GM21786 (cell line): ENCODE results near the gene GNAI3.

ENCODE experiments used
- ATAC-seq: cut with Tn5 transposase; IDR thresholded peaks from one replicate; pipeline ENCODE4 v1.9.1; 2021; ENCODE audit not compliant: unreplicated experiment

Gene GNAI3

DNA sequence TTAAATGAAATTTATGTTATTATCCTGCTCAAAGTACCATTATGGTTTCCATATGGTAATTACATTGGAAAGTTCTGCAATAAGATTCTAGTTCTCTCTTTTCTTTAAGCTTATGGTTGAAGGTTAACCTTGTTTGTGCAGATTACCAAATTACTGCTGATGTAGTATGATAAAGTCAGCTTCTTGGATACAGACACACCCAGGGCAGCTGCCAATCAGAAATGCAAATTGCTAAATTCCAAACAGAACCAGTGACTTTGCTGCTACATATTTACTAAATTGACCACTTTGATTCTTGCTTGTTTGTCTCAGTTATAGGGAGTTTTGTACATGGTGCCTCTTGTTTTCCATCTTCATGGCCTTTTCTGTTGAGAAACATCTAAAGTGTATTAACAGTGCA is 44.5 kb downstream of the GNAI3 start:
- no peak for ATAC-seq

DNA sequence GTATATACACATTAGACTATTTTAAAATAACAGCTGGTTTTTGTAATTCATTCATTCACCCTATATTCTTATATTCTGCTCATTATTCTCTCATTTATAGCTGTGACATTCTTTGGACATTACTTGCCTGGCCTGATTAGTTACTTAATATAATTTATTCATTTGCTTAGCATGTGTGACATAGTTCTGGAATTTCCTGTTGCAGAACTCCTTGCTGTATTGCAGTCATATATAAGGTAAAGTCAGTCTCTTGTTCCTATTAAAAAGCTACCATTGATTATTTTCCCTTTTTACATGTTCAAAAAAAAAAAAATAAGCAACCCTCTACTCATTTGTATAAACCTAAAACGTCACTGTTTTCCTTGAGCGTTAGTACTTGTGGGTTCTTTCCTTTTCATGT is 47.1 kb downstream of the GNAI3 start:
- ATAC-seq = no peak

DNA sequence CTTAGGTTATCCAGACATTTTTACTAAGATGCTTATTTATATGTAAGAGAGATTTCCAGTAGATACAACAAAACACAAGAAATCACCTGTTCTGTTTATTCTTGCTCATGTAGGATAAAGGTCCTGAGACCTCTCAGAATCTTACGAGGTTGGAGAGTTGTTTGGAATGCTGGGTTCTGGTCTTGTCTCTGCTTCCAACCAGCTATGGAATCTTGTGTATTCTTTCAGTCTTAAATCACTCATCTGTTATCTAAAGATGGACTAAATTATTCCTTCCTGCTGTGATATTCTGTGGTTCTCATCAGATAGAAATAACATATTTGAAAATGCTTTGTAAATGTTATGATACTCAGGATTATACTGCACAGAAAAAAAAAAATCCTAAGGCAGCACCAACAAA is 49.7 kb downstream of the GNAI3 start:
- no peak for ATAC-seq

DNA sequence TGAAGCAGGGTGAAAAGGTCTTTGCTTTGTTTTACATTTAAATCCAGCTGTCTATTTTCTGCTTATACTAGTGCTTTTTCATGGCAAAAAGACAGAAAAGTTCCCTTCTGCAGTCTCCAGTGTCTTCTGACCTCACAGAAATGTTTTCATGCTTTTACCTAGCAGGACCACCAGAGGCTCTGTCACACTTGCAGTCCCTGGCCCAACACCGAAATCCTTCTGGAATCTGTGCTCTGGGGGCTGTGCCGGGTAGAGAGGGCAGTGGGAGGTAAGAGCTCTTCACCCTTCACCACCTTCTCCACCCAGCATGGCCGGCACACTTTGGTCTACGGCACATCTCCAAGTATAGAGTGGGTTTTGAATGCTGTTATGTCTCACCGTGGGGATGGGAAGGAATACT is 50.2 kb downstream of the GNAI3 start:
- no peak for ATAC-seq

GRCh38 chr1:109603229-109603628 is 54.8 kb downstream of the GNAI3 start:
- ATAC-seq = no peak

DNA sequence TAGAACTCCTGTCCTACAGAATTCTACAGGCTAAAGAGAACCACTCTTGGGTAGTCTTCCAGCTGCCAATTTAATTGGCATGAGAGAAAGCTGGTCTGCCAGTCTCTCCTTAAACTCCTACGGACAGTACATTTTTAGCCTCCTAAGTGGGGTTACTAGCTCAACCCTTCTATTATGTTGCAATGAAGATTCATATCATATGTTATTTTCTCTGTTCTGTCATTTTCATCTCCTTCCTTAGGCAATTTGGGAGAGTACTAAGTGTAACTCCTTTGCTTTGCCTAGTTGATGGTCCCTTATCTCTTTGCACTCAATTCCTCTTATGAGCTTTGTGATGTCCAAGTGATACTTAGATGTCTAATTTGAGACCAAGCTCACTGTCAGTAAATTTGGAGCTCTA is 57.0 kb downstream of the GNAI3 start:
- ATAC-seq = no peak

GRCh38 chr1:109609881-109610280 is 61.5 kb downstream of the GNAI3 start:
- ATAC-seq = no peak

DNA sequence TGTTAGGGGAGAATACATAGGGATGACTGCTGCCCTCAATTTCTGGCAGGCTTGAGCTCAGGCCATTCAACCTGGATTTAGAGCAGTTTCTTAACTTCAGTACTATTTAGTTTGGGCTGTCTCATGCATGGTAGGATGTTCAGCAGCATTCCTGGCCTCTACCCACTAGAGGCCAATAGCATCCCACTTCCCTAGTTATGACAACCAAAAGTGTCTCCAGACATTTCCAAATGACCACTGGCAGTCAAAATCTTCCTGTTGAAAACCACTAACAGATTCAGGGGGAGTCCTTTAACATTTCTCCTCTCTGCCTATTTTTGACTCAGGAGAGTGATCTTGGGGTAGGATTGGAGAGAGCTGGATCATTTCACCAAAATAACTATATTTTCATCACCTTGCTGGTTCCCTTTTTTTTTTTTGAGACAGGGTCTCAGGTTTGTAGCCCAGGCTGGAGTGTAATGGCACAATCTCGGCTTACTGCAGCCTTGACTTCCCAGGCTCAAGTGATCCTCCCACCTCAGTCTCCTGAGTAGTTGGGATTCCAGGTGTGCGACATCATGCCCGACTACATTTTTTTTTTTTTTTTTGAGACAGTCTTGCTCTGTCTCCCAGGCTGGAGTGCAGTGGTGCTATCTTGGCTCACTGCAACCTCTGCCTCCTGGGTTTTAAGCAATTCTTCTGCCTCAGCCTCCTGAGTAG is 62.3 kb downstream of the GNAI3 start:
- no peak for ATAC-seq

DNA sequence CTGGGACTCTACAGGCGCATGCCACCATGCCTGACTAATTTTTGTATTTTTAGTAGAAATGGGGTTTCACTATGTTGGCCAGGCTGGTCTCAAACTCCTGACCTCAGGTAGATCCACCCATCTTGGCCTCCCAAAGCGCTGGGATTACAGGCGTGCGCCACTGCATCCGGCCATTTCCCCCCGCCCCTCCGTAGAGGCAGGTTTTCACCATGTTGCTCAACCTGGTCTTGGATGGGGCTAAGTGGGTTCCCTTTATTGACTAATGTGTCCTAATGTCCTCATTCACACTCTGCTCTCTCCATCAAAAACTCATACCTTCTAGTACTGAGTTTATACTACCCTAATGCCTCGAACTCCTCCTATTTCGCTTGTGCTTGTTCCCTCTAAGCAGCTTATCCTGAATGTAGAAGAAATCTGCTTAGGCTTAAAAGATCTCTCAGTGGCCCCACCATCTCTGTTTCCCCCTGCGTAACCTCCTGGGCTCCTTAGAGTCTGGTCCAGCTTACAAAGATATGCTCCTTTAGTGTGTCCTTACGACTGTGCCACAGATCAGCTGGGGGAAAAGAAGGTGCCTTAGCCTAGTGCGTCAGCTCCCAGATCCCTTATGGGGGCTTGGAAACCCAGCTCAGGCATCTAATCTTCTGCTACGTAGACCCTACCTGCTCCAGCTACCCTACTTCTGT is 63.0 kb downstream of the GNAI3 start:
- no peak for ATAC-seq

- no peak for ATAC-seq
Observed at GRCh38 chr1:109613361-109614147, 65.1 kb downstream of the GNAI3 start.

DNA sequence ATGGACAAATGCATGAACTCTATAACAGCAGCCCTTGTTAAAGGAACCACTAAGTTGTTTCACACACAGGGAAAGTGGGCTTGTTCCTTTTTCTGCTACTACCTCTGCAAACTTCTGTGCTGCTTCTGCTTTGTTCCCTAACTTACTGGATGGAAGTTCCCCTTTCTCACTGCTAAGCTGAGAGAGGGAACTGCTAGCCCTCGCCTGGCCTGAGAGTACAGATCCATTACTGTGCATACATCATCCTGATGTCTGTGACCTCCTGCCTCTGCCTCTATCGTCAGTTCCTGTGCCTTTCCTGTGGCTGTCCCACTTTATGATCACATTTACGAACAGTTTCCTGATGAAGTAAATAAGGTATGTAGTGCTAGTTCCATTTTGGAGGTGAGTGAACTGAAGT is 67.5 kb downstream of the GNAI3 start:
- ATAC-seq = no peak

GRCh38 chr1:109616391-109616790 is 68.0 kb downstream of the GNAI3 start:
- ATAC-seq = no peak

DNA sequence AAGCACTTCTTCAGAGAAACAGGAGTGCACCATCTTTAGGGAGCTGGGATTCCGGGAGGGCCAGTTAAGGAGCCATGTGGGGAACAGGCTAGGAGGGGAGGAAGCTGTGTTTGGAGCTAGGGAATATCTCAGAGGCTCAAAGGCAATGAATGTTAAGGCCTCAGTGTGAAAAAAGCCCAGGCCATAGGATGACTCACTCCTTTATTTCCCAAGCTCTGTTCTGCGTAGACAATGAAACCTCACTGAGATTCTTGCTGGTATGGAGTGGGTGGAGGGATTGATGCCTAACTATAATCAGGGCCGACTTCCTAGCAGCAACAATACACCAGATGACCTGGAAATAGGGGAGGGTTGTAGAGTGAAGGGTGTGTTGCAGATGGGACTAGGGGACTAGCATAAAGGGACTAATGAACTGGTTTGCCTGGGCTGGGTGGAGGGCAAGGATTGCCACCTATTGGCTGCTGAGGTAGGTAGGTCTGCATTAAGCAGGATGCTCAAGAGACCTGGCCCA is 68.9 kb downstream of the GNAI3 start:
- ATAC-seq = no peak

- no peak for ATAC-seq
Observed at GRCh38 chr1:109618661-109619575, 70.5 kb downstream of the GNAI3 start.

DNA sequence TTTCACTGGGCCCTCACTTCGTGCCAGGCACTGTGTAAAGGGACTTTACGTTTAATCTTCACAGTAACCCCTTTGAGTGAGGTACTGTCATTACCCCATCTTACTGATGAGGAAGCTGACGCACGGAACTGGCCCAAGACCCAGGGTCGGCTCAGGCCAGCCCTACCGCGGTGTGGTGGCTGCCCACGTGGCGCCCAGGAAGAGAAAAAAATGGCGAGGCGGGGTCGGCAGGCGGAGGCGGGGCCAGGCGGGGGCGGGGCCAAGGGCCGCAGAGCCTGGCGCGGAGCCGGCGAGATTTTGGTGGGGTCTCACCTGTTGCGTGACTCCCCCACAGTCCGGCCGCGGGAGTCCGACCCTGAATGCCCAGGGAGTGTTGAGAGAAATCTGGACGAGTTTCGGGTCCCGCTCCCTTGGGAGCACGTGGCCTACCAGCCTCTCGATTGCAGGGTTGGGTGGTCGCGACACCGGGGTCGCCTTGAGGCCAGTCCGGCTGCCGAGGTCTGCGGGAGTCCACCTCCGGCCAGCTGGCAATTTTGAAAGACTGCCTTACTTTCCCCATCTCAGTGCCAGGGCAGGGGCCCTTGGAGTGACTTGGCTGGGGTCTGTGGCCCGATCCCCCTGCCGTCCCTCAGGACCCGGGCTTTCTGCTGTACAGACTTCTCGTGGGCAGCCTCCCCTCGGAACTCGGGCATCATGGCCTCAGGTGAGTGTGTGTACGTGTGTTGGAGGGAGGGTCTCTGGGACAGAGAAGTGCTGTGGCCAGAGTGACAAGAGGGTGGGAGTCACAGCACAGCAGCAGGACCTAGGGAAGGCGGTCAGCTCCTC is 71.4 kb downstream of the GNAI3 start, which contains the start of the genes AMPD2 and GNAT2:
TSS of gene AMPD2 (plus strand) at position 262 of the 825 bp plus-strand sequence. CDS start 1,339 bp downstream, outside the sequence.
TSS of gene GNAT2 (minus strand) at position 41 of the 825 bp plus-strand sequence. CDS start 6,746 bp downstream, outside the sequence.
- ATAC-seq = peak; percentile 39

DNA sequence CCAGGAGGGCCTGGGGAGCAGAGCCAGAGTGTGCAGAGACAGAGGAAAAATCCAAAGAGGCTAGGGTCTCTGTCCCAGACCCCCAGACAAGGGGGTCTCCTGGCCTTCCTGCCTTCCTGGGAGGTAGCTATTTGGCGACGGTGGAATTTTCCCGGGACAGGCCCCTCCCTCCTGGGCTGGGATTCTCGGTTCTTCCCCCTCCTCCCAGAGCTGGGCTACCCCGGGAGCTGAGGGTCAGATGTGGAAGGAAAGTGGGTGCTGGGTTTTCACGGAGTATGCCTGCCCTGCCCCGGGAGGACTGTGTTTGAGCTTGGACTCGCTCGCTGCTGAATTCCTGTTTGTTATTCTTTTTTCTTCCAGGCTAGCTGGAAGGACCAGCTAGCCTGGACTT is 72.0 kb downstream of the GNAI3 start:
- no peak for ATAC-seq

DNA sequence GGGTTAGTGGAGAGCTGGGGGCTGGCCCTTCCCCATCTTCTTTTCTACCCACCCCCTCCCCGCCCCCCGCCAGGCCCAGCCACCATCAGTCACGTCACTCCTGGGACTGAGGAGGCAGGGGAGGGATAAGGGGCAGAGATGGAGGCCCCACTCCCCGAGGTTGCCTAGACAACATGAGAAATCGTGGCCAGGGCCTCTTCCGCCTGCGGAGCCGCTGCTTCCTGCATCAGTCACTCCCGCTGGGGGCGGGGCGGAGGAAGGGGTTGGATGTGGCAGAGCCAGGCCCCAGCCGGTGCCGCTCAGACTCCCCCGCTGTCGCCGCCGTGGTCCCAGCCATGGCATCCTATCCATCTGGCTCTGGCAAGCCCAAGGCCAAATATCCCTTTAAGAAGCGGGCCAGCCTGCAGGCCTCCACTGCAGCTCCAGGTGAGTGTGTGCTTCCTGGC is 72.4 kb downstream of the GNAI3 start:
- peak; percentile 62 for ATAC-seq

DNA sequence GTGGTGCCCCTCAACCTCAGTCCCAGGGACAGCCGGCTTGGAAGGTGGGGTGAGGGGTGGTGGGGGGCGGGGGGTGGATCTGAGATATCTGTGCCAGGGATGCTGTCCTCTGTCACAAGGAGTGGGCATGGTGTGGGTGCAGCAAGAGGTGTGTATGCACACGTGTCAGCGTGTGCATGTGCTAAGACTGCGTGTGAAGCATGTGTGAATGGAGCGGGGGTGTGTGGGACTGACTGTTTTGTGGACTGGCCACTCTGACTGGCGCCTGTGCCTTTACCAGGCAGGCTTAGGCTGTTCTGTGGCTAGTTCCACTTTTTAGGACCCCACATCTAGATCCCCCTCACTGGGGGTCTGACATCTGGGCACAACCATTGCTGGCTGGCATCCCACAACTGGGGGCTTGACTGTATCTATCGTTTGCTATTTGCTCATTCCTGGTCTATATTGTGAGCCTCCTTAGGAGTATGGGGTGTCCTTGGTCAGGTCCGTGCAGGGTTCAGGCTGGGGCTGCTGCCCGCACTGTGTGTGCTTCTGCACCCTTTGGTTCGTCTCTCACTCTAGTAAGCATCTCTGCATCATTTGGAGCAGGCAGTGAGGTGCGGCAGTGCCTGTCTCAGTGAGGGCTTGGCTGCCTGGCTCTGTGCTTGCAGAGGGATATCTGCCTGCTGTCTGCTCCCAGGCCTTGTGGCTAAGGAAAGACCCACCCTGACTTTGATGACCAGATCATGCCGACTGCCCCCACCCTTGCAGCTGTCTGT is 73.1 kb downstream of the GNAI3 start:
- ATAC-seq = no peak
